OCI-M2 (cell line): ENCODE measurements around the gene OR4E2.
"Not testable (repeated sequence)": the region's sequence is repeated elsewhere in the genome, so short reads cannot be mapped to it uniquely, and the experiment has no call there.

Source experiments
- DNase-seq: peaks from one replicate; lab custom pipeline; 2025; ENCODE audit not compliant: unreplicated experiment; lab: John Stamatoyannopoulos, UW

OR4E2 gene, protein sequence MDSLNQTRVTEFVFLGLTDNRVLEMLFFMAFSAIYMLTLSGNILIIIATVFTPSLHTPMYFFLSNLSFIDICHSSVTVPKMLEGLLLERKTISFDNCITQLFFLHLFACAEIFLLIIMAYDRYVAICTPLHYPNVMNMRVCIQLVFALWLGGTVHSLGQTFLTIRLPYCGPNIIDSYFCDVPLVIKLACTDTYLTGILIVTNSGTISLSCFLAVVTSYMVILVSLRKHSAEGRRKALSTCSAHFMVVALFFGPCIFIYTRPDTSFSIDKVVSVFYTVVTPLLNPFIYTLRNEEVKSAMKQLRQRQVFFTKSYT

DNA sequence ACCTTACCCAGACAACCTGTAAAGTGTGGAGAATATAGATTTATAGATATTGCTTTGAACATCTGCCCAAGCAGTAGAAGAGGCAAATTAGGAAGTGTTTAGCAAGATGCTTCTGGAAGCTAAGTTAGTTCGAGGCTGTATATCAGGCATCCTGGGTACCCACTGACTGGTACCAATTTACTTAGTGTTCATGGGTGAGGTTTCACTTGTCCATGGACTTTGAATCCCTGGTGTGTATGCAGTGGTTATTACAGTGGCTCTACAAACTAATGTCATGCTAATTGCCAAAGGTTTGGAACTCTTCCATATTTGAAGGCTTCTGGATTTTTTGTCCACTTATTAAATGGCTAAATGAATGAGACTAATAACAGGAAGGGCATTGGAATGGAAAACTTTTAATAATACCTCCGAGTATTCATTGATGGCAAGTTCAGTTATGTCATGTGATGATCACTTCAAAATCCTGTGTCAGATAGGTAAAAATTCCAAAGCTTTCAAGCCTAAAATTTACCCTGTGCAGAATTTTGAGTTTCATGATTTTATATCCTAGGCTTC lies at the start of gene OR4E2:
OR4E2 (plus strand) TSS at position 505 of the 555 bp plus-strand sequence. CDS start 11,248 bp downstream, outside the sequence.
- DNase-seq: no peak

DNA sequence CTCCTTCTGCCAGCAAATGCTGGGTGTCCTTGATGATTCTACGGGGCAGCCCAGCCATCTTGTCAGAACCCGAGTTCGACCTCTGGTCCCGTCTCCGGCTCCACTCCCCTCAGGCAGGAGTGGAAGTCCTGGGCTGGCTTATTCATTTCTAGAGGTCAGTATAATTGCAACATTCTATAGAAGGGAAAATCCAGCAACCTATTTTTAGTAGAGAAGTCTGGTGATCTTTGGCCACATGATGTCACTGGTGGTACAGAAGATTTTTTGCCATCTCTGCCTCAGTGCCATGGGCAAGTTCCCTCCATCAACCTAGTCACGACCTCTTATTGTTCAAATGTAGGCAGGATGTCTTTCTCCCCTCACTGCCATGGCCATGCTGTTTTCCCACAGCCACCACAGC lies 41.3 kb upstream of the OR4E2 start:
- DNase-seq: no peak

DNA sequence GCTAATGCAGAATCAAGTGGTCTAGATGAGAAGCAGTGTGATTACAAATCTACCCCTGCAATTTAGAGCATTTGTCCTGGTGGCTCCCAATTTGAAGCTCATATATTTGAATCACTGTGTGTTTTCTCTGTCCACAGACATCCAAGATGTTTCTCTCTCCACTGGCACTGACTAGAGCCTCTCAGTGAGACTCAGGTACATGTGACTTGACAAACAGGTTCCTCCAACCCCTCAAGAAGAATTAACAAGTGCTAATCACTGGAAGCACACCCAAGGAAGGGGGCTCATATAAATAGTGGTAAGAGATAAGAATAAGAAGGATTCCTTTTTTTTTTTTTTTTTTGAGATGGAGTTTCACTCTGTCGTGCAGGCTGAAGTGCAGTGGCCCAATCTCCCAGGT lies 39.4 kb upstream of the OR4E2 start:
- no peak for DNase-seq

DNA sequence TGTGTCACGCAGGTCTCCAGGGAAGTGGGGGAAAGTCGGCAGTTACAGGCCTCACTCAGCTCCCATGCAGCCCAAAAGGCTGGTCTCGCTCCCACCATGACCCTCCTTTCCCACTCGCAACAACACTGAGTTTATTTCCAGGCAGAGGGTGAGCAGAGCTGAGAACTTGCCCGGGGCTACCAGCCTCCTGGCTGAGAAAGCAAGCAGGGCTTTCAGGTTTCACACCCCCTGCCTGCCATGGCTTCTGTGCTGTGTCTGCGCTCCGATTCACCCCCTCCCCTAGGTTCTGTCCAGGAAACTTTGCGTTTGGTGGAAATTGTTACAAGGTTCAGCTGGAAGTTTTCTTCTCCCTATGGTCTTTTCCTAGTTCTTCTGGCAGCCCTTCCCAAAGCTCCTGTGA lies 36.0 kb upstream of the OR4E2 start:
- no peak for DNase-seq

DNA sequence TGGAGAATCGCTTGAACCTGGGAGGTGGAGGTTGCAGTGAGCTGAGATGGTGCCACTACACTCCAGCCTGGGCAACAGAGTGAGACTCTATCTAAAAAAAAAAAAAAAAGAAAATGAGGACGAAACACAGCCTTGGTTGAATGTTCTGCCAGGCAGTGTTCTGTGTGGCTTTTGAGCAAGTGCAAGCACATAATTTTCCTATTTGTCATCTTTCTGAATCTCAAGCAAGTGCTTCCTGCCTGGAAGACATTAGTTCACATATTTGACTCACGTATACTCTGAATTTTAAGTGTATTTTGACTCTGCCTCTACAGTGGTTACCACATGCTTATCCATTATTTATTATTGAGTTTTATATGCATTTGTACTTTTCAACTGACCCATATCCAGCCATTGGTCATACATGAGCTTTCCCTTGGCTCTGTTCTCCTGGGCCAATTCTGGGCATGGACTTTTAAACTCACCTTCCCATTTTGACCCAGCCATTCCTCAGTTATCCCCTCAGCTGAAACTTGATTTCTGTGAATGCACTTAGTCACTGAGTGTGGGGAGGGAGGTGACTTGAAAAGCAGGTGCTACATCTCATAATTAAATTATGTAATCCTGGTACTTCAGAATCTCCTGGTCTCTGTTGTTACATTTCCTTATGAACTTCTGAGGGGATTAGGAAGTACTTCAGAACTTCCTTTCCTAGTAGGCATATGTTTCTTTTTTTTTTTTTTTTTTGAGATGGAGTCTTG lies 27.0 kb upstream of the OR4E2 start:
- DNase-seq: no peak

DNA sequence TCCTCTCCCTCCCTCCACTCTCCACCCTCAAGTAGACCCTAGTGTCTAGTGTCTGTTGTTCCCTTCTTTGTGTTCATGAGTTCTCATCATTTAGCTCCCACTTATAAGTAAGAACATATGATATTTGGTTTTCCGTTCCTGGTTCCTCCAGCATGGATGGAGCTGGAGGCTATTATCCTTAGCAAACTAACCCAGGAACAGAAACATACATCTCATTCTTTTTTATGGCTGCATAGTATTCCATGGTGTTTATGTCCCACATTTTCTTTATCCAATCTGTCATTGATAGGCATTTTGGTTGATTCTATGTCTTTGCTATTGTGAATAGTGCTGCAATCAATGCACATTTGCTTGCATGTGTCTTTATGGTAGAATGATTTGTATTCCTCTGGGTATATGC lies 23.1 kb upstream of the OR4E2 start:
- not testable (repeated sequence) for DNase-seq

DNA sequence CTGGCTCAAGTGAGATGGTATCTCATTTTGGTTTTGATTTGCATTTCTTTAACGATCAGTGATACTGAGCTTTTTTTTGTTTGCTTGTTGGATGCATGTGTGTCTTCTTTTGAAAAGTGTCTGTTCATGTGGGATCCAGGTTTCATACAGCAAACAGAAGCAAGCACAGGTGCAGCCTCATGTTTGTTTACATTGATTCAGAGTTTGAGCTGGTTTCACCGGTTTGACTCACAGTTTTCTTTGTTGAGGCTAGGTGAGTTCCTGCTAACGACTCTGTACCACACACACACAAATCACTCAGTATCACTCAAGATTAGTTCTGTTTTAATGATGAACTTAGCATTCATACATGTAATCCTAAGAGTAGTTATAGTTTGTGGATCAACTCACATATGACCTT lies 22.6 kb upstream of the OR4E2 start:
- DNase-seq: no peak

DNA sequence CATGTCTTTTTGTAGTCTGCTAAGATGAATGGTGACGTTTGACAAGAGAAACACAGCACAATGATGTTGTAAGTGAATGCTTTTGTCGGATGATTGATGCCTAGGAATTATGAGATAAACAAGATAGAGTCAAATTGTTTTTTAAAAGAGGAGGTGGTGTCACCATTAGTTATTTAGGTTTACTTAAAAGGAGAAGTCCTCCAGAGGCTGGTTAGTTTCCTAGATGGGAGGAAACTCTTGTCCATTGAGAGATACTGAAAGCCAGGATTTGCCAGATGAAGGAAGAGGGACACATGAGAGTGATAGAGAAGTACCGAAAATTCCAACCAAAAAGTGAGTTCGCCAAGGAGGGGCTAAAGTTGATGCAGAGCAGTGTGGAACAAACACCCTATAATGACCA lies 18.8 kb upstream of the OR4E2 start, which contains the start of gene OR10G2:
OR10G2 (minus strand) TSS at position 101 of the 400 bp plus-strand sequence; CDS start at position 3, 98 bp downstream.
- no peak for DNase-seq

DNA sequence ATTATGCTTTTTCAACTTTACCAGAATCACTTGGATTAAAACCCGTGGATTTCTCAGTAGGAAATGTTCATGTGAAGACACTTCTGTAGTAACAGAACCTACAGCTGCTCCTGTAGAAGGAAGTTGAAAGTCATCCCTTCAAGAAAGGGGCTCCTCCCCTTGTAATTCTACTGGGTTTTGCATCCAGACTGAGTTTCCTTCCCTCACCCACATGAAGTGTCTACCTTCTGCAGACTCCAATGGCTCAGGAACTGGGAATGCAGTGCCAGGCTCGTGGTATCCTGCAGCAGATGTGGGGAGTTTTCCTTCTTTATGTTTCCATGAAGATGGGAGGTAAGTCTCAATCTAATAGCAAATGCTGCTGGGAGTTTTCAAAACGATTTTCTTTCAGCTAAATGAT lies 11.0 kb upstream of the OR4E2 start:
- no peak for DNase-seq

DNA sequence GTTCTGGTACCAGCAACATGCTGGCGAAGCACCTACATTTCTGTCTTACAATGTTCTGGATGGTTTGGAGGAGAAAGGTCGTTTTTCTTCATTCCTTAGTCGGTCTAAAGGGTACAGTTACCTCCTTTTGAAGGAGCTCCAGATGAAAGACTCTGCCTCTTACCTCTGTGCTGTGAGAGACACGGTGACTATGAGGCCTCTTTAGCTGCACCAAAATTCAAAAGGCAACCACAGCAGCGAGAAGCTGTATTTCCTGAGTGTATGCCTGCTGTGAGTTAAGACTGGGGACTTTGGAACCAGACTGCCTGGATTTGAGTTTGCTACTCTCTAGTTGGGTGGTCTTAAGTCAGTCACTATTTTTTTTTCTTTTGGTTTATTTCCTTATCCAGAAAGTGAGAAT lies 10.2 kb upstream of the OR4E2 start:
- no peak for DNase-seq

DNA sequence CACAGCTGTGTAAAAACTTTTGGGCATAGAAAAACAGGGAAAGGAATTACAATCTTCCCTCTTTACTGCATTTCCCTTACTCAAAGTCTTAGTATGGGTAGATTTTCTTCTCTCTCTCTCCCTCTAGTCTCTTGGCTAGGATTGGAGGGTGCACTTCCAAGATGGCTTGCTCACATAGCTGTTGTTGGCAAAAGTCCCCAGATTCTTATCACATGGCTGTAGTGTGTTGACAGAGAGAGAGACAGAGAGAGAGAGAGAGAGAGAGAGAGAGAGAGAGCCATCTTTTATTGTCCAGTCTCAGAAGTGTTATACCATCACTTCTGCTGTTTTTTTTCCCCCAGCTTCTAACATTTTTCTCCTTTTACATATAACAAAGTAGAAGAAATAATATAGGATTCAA lies 6.3 kb upstream of the OR4E2 start:
- no peak for DNase-seq

DNA sequence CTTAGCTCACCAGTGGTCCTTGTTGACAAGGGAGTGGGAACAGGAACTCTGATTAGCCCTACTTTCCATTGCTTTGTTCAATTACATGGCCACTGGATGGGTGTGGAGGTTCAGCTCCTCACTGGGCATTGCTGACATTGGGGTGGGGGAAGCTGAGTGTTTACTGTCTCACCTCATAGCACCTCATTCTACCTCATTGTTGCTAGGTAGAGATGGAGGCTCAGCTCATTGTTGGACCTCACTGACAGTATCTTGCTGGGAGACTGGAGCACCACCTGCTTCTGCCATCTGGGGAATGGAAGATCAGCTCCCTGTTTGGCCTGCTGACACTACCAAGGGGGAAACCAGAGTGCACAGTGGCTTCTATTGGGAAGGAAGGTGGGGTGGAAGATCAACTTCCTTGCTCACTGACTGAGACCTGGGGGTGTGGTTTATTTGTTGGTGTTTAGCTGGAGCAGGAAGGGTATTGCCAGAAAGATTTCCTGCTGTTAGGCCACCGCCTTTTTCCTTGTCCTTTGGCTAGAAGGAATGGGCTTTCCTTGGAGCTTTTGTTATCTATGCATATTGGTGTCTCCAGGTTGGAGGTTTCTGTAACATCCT lies 1.3 kb upstream of the OR4E2 start:
- DNase-seq: no peak

DNA sequence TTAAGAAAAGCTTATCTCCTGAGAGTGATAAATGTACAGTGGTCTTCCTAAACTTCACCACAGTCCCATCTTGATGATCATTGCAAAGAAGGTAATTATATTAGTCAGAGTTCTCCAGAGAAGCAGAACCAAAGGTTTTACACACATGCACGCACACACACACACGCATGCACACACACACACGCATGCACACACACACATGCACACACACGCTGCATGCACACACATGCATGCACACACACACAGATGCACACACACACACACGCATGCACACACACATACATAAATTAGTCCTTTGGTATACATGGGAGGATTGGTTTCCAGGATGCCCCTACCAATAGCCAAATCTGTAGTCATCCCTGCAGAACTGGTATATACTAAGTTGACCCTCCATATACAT lies 580 bp downstream of the OR4E2 start:
- no peak for DNase-seq

DNA sequence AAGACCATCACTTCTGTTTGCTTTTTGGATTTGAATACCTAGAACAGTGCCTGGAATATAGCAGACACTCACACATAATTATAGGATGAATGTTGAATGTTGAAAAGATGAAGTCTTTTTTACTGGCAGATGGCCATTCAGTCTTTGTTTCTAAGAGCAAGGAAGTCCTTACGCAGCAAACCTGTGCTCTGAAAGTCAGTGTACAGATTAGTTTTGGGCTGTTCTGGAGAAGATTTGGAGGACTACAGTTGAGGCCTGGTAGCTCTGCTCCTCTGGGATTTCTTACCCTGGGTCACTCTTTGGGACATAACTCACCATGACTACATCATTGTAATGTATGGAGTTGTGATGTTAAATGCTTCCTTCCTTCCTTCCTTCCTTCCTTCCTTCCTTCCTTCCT lies 3.3 kb downstream of the OR4E2 start:
- no peak for DNase-seq

DNA sequence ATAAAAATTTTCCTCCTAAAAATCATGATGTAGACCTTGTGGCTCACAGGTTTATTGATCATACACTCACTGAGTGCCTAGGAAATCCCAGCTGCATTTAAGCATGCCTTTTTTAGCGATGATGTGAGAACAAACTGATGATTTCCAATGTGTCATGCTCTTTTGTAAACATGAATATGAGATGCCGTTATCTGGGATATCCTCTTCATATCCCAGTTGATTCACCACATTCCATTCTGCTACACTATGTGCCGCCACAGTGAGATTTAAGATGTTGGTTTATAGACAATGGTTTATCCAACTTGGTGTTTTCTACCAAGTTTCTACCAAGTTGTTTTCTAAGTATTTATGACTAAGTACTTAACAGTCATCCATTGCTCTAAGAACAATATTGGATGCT lies 14.7 kb downstream of the OR4E2 start:
- DNase-seq: no peak

DNA sequence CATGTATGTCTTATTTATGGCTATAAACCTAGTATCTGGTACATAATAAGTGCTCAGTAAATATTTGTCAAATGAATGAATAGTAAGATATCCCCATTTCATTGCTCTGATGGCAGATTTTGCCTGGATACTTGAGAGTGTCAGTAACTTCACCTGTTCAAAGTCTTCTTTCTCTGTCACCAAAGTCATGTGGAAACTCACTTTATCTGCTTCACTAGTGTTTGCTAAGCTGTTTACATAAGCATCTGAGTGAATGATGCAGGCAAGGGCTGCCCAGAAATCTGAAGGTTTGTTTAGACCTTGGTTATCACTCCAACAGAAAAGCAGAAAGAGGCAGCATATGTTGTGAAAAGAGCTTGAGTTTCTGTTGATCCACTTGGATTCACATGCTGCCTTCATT lies 15.6 kb downstream of the OR4E2 start:
- DNase-seq: no peak

DNA sequence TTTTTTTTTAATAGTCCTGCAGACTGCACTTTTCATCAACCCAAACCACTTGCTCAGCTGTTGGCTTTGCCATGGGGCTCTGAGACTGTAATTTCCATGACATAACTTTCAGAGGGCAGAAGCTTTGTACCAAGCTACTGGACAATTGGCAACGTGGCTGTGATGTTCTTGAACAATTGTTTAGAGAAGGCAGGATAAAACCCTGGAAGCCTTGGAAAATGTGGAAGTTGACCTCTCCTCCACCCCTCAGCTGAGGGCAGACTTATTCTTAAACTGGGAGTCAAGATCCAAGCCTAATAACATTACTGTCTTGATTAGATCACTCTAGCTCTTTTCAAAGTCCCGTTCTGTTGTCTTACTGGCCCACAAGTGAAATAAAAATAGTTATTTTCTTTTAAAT lies 17.7 kb downstream of the OR4E2 start:
- DNase-seq: no peak

DNA sequence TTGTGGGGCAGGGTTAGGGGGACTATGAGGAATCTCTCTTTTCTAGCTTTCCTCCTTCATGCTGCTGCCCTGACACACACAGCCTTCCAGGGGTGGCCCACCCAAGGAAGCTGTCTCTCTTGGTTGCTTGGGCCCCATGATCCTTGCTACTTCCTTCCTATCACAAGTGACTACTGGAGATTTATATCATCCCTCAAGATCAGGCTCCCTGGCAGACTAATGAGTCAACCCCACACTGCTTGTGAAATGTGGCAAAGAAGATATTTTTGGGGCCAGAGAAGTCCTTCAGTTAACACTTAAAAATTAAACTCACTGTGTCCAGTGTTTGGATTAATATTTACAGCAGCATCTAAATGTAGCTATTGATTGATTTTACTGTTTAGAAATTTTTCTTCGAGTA lies 18.5 kb downstream of the OR4E2 start:
- DNase-seq: no peak

DNA sequence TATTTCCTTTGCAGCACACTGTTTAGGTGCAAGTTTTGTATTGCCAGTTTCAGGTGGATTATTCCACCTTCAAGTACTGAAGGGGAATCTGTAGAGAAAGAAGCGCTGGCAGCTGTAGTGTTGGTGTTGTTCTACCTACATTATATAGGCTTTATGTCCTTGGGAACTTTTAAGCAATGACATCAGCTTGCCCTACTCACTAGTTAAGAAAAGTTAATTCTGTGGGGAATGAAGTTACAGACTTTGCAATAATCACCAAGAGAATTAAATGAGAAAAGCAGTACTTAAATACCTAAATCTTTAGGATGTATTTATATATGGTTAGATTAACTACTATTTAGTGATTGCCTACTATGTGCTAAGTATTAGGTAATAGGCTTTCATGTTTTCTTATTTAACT lies 20.1 kb downstream of the OR4E2 start, which contains the start of gene OR4E1:
OR4E1 (minus strand) TSS at position 101 of the 400 bp plus-strand sequence. CDS start 2,883 bp downstream, outside the sequence.
- DNase-seq: no peak

DNA sequence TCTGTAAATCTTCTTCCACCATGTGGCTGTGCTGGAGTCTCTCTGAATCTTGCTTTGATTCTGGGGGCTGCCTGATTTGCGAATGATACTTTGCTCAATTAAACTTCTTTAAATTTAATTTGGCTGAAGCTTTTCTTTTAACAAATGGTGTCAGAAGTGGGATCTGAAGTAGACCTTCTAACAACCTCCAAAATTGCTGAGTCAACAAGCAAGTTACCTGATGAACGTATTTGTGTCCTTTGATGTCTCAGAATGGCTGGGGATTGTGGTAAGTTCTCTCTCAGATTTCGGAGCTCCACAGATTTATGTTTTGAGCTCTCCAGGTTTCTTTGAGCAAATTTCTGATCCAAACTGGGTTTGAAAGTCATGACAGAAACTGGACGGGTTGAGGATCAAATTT lies 21.9 kb downstream of the OR4E2 start:
- DNase-seq: no peak

DNA sequence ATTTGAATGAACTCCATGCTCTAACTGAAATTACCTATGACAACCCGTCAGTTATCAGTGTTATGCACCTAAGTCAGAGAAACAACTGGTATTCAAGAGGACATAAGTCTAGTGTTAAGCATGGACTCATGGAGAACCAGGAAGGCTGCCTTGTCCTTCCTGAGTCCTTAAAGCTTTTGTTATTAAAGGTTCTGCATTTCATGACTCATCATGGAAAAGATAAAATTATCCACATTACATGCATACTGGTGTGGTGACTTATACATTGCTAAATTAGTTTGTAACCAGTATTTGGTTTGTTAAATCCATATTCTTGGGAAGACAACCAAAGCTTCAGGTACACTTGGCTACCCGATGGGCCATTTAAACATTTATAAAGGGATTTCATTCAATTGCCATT lies 26.4 kb downstream of the OR4E2 start:
- DNase-seq: no peak

DNA sequence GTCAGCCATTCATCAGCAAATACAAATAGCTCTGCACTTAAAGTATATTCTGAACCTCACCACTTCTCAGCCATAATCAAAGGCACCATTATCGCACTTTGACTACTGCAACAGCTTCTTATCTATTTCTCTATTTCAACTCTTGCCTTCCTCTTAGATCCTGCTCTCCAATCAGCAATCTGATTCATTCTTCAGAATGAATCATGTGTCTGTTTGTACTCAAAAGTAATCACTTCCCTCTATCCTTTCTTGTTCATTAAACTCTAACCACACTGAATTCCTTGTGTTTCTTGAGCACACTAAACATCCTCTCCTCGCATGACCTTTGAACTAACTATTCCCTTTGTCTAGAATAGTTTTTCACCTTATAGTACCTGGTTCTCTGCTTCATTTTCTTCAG lies 32.8 kb downstream of the OR4E2 start:
- DNase-seq: no peak
